GM19193 (cell line): Measurements from ENCODE around the gene DPYSL4.

Experiments
- POLR2A ChIP-seq: IDR thresholded peaks from 4 replicates; pipeline ENCODE4 v1.6.1; 2011; ENCODE audit not compliant: insufficient read depth, insufficient read length; ENCODE audit errors: extremely low read depth

Gene DPYSL4

DNA sequence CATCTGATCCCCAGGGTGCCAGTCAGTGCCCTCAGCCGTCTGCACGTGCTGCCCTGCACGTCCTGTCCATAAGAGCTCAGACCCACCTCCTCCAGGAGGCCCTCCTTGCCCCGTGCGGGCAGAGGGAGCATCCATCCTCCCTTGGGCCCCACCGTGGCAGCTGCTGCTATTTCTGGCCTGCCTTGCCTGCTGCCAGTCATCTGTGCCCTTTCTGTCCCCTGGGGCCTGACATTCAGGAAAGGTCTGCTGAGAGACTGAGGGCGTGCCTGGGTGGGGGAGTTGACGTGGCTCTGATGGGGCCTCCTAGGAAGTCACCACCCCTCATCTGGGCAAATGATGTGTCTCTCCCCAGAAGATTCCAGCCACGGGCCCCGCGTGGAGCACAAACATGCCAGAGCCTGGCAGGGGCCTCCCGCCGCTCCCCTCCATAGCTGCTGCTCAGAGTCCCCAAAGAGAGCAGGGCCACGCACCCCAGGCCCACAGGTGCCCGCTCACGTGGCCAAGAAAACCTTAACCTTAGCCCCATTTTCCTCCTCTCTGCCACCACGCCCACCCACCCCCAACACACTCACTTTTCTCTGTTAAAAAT is 21.8 kb downstream of the DPYSL4 start:
- no peak for TF ChIP-seq POLR2A

DNA sequence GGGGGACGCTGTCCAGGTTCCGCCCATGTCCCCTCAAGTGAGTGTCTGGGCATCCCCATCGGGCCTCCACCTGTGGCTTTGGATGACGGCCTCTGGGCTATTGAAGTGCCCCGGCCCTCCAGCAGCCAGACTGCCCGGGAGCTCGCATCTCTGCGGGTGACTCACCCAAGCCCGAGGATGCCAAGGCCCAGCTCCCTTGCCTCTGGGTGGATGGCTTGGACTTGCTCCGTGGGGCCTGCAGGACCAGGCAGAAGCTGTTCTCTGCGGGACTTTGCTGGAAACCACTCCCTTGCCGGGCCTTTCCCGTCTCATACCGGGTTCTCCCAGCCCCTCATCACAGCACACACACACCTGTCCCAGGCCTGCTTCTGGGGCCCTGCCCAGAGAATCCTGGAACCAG is 22.4 kb downstream of the DPYSL4 start:
- no peak for TF ChIP-seq POLR2A

GRCh38 chr10:132209978-132210530 is 23.3 kb downstream of the DPYSL4 start:
- no peak for TF ChIP-seq POLR2A

DNA sequence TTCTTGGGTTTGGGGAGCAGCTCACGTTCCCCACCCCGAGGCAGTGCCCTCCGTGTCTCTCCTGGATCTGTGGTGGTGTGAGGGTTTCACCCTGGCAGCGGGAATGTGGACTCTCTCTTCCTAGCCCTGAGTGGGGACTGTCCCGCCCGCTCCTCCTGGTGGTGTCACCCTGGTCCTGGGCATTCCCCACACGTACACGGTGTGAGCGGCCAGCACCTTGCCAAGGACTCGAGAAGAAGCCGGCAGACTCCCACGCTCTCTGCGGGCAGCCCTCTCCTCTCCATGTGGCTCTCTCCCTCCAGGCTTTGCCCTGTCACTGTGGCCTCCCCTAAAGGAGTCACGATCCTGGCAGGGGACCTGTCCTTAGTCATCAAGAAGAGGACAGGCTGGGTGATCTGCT is 24.0 kb downstream of the DPYSL4 start:
- TF ChIP-seq POLR2A, result no peak

DNA sequence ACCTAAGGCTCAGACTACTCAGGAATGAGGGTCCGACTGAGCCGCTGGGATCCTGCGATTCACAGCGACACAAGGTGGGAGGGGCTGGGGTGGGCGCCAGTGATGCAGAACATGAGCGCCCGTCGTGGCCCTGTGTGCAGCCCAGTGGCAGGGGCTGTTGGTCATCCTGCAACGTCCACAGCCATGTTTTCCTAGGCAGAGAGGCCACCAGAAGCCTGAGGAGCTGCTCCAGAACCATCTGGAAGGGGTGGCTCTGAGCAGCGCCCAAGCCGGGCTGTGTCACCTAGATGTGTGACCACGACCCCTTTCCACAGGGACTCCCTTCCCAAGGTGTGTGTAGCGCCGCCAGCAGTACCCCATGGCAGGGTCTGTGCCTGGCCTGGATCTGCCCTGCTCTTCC is 24.5 kb downstream of the DPYSL4 start:
- TF ChIP-seq POLR2A, result no peak

GRCh38 chr10:132212816-132213215 is 26.1 kb downstream of the DPYSL4 start:
- TF ChIP-seq POLR2A, result no peak

GRCh38 chr10:132213917-132214316 is 27.2 kb downstream of the DPYSL4 start:
- no peak for TF ChIP-seq POLR2A

GRCh38 chr10:132219486-132219885 is 32.7 kb downstream of the DPYSL4 start:
- no peak for TF ChIP-seq POLR2A

- no peak for TF ChIP-seq POLR2A
Observed at GRCh38 chr10:132220061-132220460, 33.3 kb downstream of the DPYSL4 start.

DNA sequence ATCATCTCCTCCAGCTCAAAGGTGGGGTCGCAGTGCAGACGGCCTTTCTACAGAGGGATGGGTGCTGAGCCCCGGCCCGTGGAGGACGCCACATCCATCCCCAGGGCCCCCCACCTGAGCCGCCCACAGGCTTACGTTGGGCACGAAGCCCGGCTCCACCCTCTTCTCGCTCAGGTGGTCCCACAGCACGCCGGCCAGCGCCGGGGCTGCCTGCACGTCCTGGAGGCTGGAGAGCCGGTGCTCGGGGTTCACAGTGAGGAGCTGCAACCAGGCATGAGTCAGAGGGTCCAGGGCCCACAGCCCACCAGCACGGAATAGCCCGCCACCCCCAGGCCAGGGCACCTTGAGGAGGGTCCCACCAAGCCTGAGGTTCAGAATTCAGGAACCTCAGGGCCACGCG is 36.0 kb downstream of the DPYSL4 start:
- TF ChIP-seq POLR2A, result no peak

DNA sequence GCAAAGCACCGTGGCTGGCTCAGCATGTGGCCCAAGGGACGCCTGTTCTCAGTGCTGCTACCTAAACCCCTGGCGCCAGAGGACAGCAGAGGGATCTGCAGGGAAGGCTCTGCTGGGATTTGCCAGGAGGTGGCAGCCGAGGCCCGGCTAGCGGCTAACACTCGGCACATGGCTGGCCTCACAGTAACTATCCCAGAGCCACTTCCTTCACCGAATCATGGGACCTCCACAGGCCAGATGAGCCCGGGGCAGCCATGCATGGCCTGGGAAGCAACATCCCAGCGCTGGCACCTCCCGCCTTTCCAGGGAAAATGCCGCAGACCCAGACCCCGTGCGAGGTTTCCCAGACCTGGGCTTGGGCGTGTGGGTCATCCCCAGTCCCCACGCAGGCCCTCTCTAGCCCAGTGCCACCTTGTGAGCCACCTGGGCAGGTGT is 36.4 kb downstream of the DPYSL4 start:
- TF ChIP-seq POLR2A, result no peak

DNA sequence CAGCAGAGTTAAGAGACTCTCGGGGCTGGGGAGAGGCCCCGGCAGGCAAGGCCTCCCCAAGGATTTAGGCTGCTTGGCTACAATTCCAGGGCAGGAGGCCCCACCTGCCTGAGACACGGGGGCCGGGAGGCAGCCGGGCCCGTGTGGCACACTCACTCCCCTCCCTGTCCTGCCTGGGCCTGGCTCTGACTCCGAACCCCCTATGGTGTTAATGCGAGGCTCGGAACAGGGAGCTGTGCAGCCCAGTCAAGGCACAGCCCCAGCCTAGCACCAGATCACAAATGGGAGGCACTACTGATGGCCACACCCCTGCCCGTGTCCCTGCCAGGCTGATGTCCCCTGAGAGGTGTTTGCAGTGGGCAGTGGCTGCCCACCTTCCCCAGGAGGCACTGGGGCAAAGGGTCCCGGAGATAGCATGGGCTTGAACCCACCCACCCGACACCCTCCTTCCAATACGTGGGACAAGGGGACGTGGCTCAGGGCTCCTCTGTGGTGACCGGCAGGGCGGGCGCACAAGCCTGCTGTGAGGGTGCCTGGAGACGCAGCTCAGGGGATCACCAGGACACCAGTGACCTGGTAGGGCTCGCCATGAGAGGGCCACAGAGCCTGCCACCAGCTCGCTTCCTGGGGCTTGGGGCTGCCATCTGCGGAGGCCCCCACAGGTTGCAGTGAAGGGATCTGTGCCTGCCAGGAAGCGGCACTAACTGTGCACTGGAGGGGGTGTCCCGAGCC is 37.0 kb downstream of the DPYSL4 start:
- TF ChIP-seq POLR2A, result no peak

- no peak for TF ChIP-seq POLR2A
Observed at GRCh38 chr10:132224343-132225072, 37.8 kb downstream of the DPYSL4 start.

DNA sequence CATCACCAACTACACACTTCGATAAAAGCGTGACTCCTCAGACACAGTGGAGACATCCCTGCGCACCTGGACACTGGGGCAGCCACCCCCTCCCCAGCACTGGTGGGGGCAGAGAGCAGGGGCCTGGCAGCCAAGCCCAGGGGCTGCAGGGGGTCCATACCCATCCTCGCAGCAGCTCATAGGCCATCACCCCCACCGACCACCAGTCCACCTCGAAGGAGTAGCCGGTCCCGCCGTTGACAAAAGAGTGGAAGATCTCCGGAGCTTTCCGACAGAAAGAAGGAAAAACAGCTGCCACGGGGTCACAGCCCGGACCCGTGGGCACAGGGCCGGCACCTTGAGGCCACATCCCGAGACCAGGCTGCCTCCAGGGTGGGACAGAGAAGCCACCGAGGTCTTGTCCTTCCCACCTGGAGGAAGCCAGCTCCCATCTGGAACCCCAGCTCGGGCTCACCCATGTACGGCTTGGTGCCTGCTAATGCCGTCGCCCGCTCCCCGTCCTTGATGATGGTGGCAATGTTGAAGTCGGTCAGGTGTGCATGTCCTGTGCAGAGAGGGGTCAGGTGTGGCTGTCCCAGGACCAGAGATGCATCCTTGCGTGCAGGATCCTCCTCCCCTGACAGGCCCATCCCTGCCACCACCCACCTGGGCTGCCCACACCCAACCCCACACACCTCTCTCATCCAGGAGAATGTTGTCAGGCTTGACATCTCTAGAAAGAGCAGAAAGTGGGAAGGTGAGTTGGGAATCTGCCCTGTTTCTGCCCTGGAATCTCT is 38.5 kb downstream of the DPYSL4 start:
- TF ChIP-seq POLR2A, result no peak

GRCh38 chr10:132225849-132226205 is 39.1 kb downstream of the DPYSL4 start:
- no peak for TF ChIP-seq POLR2A
